ENCODE measurements around the gene ANGPTL1. TPM values are rescaled to one million over a fixed set of nuclear protein-coding genes. Genes with fewer than 3 reads are reported as not detected.

The ANGPTL1 gene, protein sequence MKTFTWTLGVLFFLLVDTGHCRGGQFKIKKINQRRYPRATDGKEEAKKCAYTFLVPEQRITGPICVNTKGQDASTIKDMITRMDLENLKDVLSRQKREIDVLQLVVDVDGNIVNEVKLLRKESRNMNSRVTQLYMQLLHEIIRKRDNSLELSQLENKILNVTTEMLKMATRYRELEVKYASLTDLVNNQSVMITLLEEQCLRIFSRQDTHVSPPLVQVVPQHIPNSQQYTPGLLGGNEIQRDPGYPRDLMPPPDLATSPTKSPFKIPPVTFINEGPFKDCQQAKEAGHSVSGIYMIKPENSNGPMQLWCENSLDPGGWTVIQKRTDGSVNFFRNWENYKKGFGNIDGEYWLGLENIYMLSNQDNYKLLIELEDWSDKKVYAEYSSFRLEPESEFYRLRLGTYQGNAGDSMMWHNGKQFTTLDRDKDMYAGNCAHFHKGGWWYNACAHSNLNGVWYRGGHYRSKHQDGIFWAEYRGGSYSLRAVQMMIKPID
- 11.5 TPM for total RNA-seq
- long read RNA-seq, partial matches to known transcripts = 6 of 10 reads
- long read RNA-seq, other reads (novel, unspliced or antisense) = 0 of 10 reads

GRCh38 chr1:178870944-178871343 lies at the start of gene ANGPTL1:
TSS of gene ANGPTL1 (minus strand) at chr1:178871077. CDS start at chr1:178865776, 5,301 bp downstream.
- Histone ChIP-seq H3K36me3 (no peaks in the 10 kb centered on the region), H3K9me3 (replicated peaks) (no peaks in the 10 kb centered on the region), H3K4me3 (peak within 1 kb of the TSS; percentile 56), H3K4me1 (peaks cover 42% of the 10 kb centered on the region), H3K27ac (replicated peaks) (peak within 1 kb of the TSS; percentile 64), H3K27me3 (ENCODE audit: low read depth) (no peaks in the 10 kb centered on the region)
- TF ChIP-seq, protein P1, sequence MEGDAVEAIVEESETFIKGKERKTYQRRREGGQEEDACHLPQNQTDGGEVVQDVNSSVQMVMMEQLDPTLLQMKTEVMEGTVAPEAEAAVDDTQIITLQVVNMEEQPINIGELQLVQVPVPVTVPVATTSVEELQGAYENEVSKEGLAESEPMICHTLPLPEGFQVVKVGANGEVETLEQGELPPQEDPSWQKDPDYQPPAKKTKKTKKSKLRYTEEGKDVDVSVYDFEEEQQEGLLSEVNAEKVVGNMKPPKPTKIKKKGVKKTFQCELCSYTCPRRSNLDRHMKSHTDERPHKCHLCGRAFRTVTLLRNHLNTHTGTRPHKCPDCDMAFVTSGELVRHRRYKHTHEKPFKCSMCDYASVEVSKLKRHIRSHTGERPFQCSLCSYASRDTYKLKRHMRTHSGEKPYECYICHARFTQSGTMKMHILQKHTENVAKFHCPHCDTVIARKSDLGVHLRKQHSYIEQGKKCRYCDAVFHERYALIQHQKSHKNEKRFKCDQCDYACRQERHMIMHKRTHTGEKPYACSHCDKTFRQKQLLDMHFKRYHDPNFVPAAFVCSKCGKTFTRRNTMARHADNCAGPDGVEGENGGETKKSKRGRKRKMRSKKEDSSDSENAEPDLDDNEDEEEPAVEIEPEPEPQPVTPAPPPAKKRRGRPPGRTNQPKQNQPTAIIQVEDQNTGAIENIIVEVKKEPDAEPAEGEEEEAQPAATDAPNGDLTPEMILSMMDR (IDR thresholded peaks at IDR 0.05; ENCODE audit: borderline replicate concordance) = no peak
- intact Hi-C loops (cut with micrococcal nuclease) = no loop called here
- no peak for DNase-seq

GRCh38 chr1:178919581-178919980 lies 48.7 kb upstream of the ANGPTL1 start:
- intact Hi-C loops (cut with micrococcal nuclease) = no loop called here
- no peaks in the 10 kb centered on the region for H3K36me3 ChIP-seq
- peak overlapping the region; percentile 45 for H3K27ac ChIP-seq (replicated peaks)
- peaks cover 32% of the 10 kb centered on the region for H3K4me1 ChIP-seq
- TF ChIP-seq, protein P1 (IDR thresholded peaks at IDR 0.05; ENCODE audit: borderline replicate concordance) = no peak
- no peak for DNase-seq
- H3K4me3 ChIP-seq = no peak overlapping the region
- no peaks in the 10 kb centered on the region for H3K27me3 ChIP-seq (ENCODE audit: low read depth)
- H3K9me3 ChIP-seq (replicated peaks) = peaks cover 11% of the 10 kb centered on the region

DNA sequence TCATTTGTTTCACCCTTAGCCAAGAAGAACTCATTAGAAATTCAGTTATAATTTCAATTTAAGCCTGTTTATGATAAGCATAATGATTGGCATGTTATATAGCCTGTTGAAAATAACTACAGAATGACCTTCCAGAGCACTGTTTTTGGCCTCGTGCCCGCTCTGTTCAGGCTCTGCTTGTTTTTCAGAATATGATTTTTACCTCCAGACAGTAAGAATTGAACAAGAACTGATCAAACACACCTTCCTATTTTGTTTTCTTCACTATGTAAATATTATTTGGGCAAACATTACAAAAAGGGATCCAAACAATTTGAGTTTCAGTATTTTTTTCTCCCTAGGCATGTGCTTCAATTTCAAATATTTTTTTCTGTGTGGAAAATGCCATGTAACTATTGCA lies 48.1 kb upstream of the ANGPTL1 start:
- DNase-seq = peak; percentile 51
- Histone ChIP-seq H3K27me3 (ENCODE audit: low read depth) (no peaks in the 10 kb centered on the region), H3K27ac (replicated peaks) (peak overlapping the region; percentile 45), H3K9me3 (replicated peaks) (peaks cover 5% of the 10 kb centered on the region), H3K4me3 (no peak overlapping the region), H3K4me1 (peaks cover 32% of the 10 kb centered on the region), H3K36me3 (no peaks in the 10 kb centered on the region)
- TF ChIP-seq, protein P1 (IDR thresholded peaks at IDR 0.05; ENCODE audit: borderline replicate concordance) = no peak
- intact Hi-C loops (cut with micrococcal nuclease) = no loop called here

- Histone ChIP-seq H3K9me3 (replicated peaks) (no peaks in the 10 kb centered on the region), H3K27me3 (ENCODE audit: low read depth) (no peaks in the 10 kb centered on the region), H3K27ac (replicated peaks) (no peak overlapping the region), H3K36me3 (no peaks in the 10 kb centered on the region), H3K4me1 (peaks cover 32% of the 10 kb centered on the region), H3K4me3 (no peak overlapping the region)
- TF ChIP-seq, protein P1 (IDR thresholded peaks at IDR 0.05; ENCODE audit: borderline replicate concordance) = no peak
- intact Hi-C loops (cut with micrococcal nuclease) = no loop called here
- DNase-seq = no peak
Measured at GRCh38 chr1:178918308-178918707, 47.4 kb upstream of the ANGPTL1 start.

DNA sequence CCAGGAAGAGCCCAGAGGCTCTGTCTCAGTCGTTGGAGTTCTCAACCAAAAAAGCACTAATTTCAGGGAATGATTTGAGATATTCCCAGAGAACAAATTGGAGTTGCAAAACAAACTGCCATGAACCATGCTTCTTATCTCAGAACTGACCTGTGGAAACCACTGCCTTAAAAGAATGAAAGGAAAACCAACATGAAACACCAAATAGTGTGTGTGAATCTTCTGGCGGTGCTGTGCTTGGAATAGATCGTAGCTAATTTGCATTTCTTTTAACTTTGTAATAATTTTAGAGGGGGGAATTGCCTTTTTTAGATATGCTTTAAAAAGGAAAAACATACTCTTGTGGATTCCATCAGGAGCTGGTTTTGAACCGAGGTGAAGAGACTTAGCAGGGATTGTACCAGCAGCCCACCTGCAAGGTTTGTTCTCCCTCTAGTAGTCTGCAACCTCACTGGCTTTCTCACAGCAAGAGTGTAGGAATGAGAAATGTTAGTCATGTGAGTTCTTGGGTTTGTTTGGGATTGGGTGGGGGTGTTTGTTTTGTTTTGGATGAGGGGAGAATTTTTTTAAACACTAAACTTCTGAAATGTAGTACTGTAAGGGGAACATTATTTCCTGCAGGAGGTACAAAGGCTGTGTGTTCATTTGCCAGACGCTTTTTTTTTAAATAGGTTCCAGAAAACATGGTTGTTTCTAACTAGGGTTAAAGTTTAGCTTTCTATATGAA lies 45.7 kb upstream of the ANGPTL1 start:
- TF ChIP-seq, protein P1 (IDR thresholded peaks at IDR 0.05; ENCODE audit: borderline replicate concordance) = no peak
- Histone ChIP-seq H3K27ac (replicated peaks) (no peak overlapping the region), H3K9me3 (replicated peaks) (no peaks in the 10 kb centered on the region), H3K36me3 (no peaks in the 10 kb centered on the region), H3K4me3 (no peak overlapping the region), H3K4me1 (peaks cover 32% of the 10 kb centered on the region), H3K27me3 (ENCODE audit: low read depth) (no peaks in the 10 kb centered on the region)
- intact Hi-C loops (cut with micrococcal nuclease) = no loop called here
- DNase-seq = no peak

Data from left ventricle myocardium inferior (tissue), 1 donor.